ENCODE data around the gene SNX32. TPM values are rescaled to one million over a fixed set of nuclear protein-coding genes. Genes with fewer than 3 reads are reported as not detected.

Gene SNX32
- total and polyA plus RNA-seq, 2 donors (not counting 3 experiments of a cell fraction or from before 2014, with no cell fraction given) = 0.19 TPM; not detected in 1

DNA sequence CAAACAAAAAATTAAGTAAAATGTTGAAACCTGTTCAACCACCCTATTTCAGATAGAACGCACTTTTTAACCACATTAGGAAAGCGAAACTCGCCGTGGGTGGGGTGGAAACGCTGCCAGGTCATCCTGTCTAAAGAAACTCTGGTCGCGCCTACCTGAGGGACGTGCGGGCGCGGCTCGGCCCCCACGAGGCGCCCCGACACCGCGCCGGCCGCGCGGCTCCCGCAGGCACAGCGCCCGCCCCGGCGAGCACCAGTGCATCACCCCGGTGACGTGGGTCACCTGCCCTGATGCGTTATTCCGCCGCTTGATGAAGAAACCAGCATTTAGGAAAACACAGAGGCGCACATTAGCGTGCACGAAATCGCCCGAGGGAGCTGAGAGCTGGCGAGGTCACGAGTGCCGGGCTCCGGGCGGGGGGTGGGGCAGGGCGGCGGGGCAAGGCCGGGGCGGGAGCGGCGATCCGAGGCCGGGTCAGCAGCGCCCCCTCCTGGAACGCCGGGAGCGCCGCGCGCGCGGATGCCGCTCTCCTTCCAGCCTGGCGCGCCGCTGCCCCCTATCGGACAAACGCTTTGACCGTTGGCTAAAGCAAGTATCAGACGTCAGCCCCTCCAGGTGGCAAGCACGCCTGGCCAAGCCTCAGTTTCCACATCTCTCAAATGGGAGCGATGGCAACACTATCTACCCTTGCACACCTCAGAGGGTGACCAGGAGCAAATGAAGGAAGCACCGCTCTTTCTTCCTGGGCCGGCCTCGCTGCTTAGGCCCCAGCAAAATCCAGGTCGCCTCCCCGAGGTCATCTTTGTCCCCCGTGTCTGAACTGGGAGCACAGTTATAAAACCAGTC lies 15.7 kb upstream of the SNX32 start:
- H3K4me2 ChIP-seq (ENCODE audit: insufficient read depth, low read length) = peak overlapping the region; percentile 48
- peak; percentile 80 for DNase-seq (ENCODE audit: low read depth, low spot score)
- H2AFZ ChIP-seq (ENCODE audit: low read depth, low read length) = peak overlapping the region; percentile 83
- peak overlapping the region; percentile 30 for H3K9ac ChIP-seq (replicated peaks; ENCODE audit: extremely low read depth, insufficient read depth, low read length)
- no peaks in the 10 kb centered on the region for H3K9me3 ChIP-seq (replicated peaks; ENCODE audit: control insufficient read depth, insufficient read depth, low read length)
- H3K4me1 ChIP-seq (ENCODE audit: control insufficient read depth, extremely low read depth, insufficient read depth, low read length) = no peaks in the 10 kb centered on the region
- TF ChIP-seq EZH2 (IDR thresholded peaks at IDR 0.05; ENCODE audit: borderline replicate concordance, low read depth, low read length, severe bottlenecking) = no peak
- peak; percentile 55 for TF ChIP-seq POLR2AphosphoS5 (IDR thresholded peaks at IDR 0.05; ENCODE audit: insufficient read depth, low read depth, low read length)
- TF ChIP-seq, protein P1, sequence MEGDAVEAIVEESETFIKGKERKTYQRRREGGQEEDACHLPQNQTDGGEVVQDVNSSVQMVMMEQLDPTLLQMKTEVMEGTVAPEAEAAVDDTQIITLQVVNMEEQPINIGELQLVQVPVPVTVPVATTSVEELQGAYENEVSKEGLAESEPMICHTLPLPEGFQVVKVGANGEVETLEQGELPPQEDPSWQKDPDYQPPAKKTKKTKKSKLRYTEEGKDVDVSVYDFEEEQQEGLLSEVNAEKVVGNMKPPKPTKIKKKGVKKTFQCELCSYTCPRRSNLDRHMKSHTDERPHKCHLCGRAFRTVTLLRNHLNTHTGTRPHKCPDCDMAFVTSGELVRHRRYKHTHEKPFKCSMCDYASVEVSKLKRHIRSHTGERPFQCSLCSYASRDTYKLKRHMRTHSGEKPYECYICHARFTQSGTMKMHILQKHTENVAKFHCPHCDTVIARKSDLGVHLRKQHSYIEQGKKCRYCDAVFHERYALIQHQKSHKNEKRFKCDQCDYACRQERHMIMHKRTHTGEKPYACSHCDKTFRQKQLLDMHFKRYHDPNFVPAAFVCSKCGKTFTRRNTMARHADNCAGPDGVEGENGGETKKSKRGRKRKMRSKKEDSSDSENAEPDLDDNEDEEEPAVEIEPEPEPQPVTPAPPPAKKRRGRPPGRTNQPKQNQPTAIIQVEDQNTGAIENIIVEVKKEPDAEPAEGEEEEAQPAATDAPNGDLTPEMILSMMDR (IDR thresholded peaks at IDR 0.05; ENCODE audit: extremely low read depth in 1 of 2, insufficient read depth in 1 of 2, low read depth in 1 of 2, low read length in 2 of 2) = peak; percentile 97 to 99
- intact Hi-C loops (cut with micrococcal nuclease) (loop anchor here (1.0 to 2.0 kb wide), 4 partner anchors 38 to 191 kb away; partner anchors contain the start of gene AP5B1), dilution Hi-C loops (cut with MboI; ENCODE audit: extremely low pct_ligation_motif_present, low sequenced_read_pairs) (no loop called here)
- no peaks in the 10 kb centered on the region for H4K20me1 ChIP-seq (replicated peaks; ENCODE audit: control insufficient read depth, extremely low read depth, insufficient read depth, low read length)
- H3K79me2 ChIP-seq (ENCODE audit: control insufficient read depth, insufficient read depth, low read length) = no peaks in the 10 kb centered on the region
- no TSS peak for BruUV-seq (replicated peaks)
- H3K9me1 ChIP-seq (replicated peaks; ENCODE audit: control insufficient read depth, extremely low read depth, insufficient read depth, low read length) = no peaks in the 10 kb centered on the region
- CTCF ChIA-PET = interaction anchor here (0.6 to 6.5 kb wide), 25 partner anchors 9 to 226 kb away, joined by 3 to 109 read pairs (median 5); partner anchors contain the start of genes AP5B1, KAT5, RNASEH2C and SIPA1
- POLR2A ChIA-PET = interaction anchor here (0.5 to 0.6 kb wide), 4 partner anchors 31 to 225 kb away, joined by 3 to 5 read pairs (median 4); no protein-coding TSS in a partner anchor
- H3K27ac ChIP-seq (ENCODE audit: insufficient read depth, low read depth, low read length) = no peak overlapping the region
- H3K27me3 ChIP-seq (ENCODE audit: control insufficient read depth in 2 of 2, insufficient read depth in 2 of 2, low read length in 2 of 2) = peaks cover 0 to 2% of the 10 kb centered on the region in 2 experiments
- H3K36me3 ChIP-seq (ENCODE audit: control insufficient read depth in 2 of 2, extremely low read depth in 1 of 2, insufficient read depth in 2 of 2, low read length in 2 of 2) = no peaks in the 10 kb centered on the region
- FAIRE-seq = peak; percentile 85
- H3K4me3 ChIP-seq (replicated peaks in 1 of 3; ENCODE audit: insufficient read depth in 1 of 3, low read depth in 1 of 3, low read length in 3 of 3) = peak overlapping the region; percentile 13 to 74 (median 66)

Measured in endothelial cell of umbilical vein (primary cell).